GM15510 (cell line): ENCODE results near the gene LMO1.

Experiments
- POLR2A ChIP-seq: IDR thresholded peaks from 3 replicates; pipeline ENCODE4 v1.6.1; 2011; ENCODE audit warnings: borderline replicate concordance; ENCODE audit not compliant: insufficient read length; ENCODE audit errors: extremely low read depth

LMO1 gene

DNA sequence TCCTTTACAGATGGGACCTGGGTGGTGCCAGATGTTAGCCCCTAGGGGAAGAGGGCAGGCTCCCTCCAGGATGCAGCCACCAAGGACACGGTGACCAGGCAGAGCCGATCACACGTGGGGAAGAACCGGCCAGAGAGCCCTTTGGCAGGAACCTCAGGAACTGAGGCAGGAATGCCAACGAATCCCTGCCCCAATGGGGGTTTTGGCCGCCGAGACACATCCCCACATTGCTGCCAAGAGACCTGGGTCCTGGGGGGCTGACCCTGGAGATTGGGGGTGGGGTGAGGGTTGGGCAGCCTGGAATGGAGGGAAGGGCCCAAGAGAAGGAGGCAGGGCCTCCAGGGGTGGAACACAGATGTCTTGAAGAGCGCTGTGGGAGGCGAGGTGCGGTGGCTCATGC, 28.7 kb upstream of the LMO1 start:
- no peak for TF ChIP-seq POLR2A

GRCh38 chr11:8291421-8292350, 28.0 kb upstream of the LMO1 start:
- no peak for TF ChIP-seq POLR2A

DNA sequence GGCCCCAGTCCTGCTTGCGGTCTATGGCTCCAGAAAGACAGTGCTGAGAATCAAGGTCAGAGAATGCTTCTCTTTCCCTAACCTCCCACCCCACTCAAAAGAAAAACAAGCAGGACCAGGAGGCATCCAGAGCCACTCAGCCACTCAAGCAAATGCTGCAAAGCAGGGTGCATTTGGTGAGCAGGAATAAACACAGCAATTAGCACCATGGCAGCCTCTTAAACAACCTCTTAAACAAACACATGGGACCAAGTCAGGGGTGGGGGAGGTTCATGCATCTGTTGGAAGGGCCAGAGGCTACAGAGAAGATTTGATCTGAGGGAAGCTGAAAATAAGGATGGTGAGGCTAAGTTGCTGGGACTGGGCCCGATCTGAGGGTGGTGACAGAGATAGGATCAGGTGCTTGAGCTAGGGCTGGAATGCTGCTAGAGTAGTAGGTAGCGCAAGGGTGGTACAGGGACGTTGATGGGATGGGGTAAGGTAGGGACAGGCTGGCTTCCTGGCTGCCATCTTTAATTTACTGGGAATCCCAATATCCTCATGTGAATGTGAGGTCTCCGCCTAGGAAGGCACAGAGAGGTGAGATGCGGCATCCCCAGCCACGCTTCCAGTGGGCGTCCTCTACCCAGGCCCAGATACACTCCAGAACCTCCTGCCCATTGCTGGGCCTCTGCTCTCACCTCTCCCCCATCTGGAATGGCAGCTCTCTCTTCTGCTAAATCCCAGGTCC, 26.6 kb upstream of the LMO1 start:
- TF ChIP-seq POLR2A = no peak

DNA sequence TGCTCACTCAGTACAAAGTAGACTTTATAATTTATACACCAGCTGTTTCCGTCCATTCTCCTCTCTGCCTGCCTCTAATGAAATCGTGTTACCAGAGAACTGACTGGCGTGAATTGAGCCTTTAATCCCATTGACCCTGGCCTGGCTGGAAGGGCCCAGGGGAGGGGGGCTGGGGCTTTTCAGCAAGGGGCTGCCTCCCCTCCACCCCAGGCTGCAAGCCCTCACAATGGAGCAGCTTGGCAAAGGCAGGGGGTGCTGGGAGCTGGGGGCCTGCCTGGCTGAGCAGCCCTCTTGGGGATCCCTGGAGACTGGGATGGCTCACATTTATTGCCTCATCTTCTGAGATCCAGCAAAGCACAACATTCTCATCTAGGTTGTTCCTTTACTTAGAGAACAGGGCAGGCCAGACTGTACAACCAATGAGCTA, 25.8 kb upstream of the LMO1 start:
- no peak for TF ChIP-seq POLR2A

GRCh38 chr11:8288824-8289491, 25.3 kb upstream of the LMO1 start:
- TF ChIP-seq POLR2A = no peak

GRCh38 chr11:8288166-8288772, 24.6 kb upstream of the LMO1 start:
- no peak for TF ChIP-seq POLR2A

GRCh38 chr11:8287703-8288102, 24.0 kb upstream of the LMO1 start:
- no peak for TF ChIP-seq POLR2A

DNA sequence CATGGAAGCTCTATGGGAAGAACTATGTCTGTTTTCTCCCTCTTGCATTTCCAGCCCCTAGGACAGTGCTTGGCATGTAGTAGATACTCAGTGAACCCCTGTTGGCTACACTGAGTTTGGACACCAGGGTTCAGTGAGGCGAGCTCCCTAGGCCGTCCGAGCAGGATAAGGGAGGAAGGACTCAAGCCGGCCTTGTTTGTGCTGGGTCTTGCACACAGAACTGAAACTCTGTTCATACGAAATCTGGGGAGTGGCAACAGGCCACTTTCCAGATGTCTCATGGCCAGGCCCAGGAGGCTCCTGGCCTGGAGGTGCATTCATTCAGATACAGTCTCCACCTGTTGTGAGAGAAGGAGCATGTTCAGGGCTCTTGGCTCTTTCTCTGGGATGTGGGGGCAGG, 23.6 kb upstream of the LMO1 start:
- TF ChIP-seq POLR2A = no peak

DNA sequence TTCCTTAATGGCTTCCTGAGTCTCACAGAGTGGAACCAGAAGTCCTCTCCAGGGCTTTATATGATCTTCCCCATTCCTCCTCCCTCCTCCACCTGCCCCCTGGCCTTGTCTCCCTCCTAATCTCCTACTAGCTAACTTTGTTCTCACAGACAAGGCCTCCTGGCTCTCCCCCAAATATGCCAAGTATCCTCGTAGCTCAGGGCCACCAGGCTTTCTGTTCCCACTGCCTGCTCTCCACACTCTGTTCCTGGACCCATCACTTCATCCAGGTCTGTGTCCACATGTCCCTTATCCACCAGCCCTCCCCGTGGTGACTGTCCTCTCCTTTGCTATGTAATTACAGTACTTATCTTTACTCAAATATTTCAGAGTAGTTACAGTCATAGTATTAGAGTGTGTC, 23.2 kb upstream of the LMO1 start:
- TF ChIP-seq POLR2A = no peak

- no peak for TF ChIP-seq POLR2A
Observed at GRCh38 chr11:8285796-8286195, 22.1 kb upstream of the LMO1 start.

- TF ChIP-seq POLR2A = no peak
Observed at GRCh38 chr11:8285228-8285627, 21.6 kb upstream of the LMO1 start.

DNA sequence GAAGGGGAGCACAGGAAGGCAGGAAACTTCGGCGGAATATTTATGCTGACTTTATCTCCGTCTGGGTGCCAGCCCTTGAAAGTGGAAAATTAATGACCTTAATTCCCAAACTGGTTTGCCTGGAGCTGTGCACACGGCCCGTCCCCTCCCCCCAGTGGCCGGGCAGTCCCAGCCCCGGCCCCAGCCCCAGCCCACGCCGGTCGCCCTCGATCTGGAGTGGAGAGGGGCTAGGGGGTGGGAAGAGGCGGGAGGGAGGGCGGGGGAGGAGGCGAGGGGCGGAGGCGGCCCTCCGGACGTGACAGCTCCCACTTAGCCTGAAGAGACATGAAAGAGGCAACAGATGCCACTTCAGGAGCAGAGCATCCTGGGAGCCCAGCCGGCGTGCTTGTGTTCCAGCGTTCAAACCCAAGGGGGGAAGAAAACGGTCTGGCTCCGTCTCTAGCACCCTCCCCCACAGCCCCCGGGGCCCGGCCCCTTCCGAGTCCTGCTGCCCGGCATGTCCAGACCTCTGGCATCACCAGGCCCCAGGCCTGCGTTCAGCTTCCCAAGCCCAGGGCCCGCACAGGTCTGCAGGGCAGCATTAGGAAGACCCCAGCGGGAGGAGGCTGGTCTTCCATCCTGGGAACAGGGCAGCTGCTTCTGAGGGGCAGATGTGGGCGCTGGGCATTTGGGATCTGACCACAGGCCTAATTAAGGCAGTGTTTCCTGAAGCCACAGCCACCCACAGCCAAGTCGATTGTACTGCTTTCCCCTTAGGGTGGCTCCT, 20.0 kb upstream of the LMO1 start:
- TF ChIP-seq POLR2A = no peak

- TF ChIP-seq POLR2A = no peak
Observed at GRCh38 chr11:8283100-8283464, 19.4 kb upstream of the LMO1 start.

DNA sequence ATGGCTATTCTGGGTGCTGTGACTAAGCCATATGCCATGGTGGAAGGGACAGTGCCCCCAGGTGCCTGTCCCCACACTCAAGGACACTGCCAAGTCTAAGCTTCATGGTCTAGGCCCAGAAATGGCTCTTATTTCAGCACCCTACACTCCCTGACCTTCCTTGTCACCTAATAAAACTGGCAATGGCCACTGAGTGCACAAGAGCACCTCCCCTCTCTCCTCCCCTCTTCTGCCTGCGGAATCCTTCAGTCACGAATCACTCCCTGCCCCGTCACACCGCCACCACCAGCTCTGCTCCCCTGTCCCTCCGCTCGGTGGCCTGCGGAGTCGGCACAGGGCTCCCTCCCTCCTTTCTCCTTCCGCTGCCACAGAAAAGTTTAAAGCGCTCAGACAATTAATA, 19.0 kb upstream of the LMO1 start:
- TF ChIP-seq POLR2A = no peak
